Measurements from ENCODE around the gene HERC2.
"Not testable (repeated sequence)": the region's sequence is repeated elsewhere in the genome, so short reads cannot be mapped to it uniquely, and the experiment has no call there.

Gene HERC2, protein sequence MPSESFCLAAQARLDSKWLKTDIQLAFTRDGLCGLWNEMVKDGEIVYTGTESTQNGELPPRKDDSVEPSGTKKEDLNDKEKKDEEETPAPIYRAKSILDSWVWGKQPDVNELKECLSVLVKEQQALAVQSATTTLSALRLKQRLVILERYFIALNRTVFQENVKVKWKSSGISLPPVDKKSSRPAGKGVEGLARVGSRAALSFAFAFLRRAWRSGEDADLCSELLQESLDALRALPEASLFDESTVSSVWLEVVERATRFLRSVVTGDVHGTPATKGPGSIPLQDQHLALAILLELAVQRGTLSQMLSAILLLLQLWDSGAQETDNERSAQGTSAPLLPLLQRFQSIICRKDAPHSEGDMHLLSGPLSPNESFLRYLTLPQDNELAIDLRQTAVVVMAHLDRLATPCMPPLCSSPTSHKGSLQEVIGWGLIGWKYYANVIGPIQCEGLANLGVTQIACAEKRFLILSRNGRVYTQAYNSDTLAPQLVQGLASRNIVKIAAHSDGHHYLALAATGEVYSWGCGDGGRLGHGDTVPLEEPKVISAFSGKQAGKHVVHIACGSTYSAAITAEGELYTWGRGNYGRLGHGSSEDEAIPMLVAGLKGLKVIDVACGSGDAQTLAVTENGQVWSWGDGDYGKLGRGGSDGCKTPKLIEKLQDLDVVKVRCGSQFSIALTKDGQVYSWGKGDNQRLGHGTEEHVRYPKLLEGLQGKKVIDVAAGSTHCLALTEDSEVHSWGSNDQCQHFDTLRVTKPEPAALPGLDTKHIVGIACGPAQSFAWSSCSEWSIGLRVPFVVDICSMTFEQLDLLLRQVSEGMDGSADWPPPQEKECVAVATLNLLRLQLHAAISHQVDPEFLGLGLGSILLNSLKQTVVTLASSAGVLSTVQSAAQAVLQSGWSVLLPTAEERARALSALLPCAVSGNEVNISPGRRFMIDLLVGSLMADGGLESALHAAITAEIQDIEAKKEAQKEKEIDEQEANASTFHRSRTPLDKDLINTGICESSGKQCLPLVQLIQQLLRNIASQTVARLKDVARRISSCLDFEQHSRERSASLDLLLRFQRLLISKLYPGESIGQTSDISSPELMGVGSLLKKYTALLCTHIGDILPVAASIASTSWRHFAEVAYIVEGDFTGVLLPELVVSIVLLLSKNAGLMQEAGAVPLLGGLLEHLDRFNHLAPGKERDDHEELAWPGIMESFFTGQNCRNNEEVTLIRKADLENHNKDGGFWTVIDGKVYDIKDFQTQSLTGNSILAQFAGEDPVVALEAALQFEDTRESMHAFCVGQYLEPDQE (N-terminal part only)

DNA sequence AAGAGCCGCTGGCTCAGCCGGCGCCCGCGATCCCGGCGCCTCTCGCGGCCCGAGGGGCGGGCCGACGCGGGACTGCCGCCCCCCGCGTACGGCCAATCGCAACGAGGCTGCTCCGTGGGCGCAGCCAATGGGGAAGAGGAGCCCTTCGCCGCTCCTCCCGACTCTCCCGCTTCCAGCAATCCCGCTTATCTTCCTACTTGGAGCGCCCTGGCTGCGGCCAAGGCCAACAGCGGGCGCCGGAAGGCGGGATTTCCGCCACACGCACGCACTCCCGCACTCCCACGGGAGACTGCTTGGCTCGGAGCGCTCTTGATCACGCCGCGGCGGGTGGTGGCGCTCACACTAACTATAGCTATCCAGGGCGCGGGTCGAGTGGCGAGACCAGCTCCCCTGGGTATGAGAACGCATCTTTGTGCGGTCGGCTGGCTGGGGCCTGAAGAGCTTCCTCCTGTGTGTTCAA lies at the start of gene HERC2:
Gene HERC2, minus strand, starts transcription at position 51 of the 460 bp plus-strand sequence. CDS start 746 bp downstream, outside the sequence.
- not testable (repeated sequence) for DNase-seq

DNA sequence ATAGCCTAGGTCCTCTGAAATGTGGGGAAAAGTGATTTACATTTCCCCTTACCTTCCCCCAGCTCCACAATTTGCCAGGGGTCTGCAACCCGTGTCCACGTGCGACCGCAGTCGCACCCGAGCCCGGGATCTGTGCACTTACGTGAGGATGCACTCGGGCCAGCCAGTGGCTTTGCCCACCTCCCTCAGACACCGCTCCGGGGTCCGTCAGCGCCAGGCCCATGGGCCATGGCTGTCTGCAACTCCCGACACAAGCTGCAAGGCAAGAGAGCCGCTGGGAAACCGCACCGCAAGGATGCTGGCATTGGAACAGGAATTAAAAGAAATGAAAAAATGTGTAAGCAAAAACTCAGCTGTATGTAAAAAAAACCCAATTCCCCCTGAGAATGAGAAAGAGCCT lies 43.5 kb upstream of the HERC2 start:
- not testable (repeated sequence) for DNase-seq

- DNase-seq, result not testable (repeated sequence)
Observed at GRCh38 chr15:28357984-28358383, 36.0 kb upstream of the HERC2 start, which contains the start of gene GOLGA6L24. GOLGA6L24 (minus strand) TSS chr15:28358084; CDS start chr15:28358023, 61 bp downstream.

DNA sequence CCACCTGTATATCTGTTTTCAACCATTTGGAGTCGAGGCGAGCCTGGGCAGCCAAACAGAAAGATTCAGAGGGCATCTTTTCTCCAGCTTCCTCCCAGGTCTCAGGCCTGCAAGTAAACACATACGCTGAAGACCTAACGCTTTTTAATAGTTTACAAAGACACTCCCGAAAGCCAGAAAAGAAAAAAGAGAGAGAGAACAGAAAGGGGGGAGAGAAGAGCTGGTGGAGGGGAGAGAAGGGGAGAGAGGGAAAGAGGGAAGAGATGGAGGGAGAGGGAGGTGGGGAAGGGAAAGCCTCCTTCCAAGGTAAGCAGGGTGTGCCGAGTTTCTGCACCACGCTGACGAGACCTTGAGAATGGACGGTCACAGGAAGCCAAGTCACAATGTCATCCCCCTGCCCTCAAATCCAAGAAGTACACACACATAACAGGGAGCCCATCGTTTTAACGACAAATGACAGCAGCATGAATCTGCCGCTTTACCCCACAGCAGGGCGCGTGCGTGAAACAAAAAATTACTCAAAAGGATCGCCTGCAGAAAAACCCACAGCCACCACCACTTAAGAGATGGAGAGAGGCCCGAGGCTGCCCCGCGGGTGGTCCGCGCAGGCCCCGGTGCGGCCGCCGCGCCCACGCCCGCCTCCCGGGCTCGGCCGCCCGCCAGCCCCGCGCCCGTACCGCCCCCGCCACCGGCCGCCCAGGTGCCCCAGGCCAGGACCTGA lies 461 bp downstream of the HERC2 start:
- not testable (repeated sequence) for DNase-seq

DNA sequence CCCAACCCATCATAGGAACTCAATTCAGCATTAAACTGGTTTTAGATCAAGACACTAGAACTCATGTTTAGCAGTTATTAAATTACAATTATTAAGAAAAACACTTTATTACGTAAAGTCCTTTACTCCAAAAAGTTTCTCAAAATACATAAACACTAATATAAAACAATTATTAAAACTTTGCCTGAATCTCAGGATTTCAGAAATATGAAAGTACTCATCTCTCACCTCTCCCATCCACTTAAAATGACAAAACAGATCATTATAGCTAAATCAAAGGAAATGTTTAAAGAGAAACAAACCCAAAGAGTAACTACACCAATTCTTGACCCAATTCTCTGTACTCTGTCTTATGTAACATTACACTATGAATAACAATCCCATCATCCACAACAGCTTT lies 2.3 kb downstream of the HERC2 start:
- DNase-seq, result not testable (repeated sequence)

- not testable (repeated sequence) for DNase-seq
Observed at GRCh38 chr15:28318828-28319227, 3.2 kb downstream of the HERC2 start.

GRCh38 chr15:28318122-28318521 lies 3.9 kb downstream of the HERC2 start:
- DNase-seq, result not testable (repeated sequence)

DNA sequence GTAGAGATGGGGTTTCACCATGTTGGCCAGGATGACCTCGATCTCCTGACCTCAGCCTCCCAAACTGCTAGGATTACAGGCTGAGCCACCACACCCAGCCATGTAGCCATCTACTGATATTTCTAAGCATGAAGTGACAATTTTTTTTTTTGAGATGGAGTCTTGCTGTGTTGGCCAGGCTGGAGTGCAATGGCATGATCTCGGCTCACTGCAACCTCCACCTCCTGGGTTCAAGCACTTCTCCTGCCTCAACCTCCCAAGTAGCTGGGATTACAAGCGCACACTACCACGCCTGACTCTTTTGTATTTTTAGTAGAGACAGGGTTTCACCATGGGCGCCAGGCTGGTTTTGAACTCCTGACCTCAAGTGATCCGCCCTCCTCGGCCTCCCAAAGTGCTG lies 5.0 kb downstream of the HERC2 start:
- DNase-seq, result not testable (repeated sequence)

GRCh38 chr15:28310454-28310853 lies 11.5 kb downstream of the HERC2 start:
- DNase-seq, result not testable (repeated sequence)

DNA sequence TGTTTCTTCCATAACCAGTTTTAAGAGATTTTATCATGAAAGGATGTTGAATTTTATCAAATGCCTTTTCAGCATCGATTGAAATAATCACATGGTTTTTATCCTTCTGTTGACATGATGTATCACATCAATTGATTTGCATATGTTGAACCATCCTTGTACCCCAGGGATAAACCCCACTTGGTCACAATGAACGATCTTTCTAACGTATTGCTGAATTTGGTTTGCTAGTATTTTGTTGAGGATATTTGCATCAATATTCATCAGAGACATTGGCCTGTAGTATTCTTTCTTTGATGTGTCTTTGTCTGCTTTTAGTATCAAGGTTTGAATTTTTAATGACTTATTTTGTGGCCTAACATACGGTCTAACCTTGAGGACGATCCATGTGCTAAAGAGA lies 13.3 kb downstream of the HERC2 start:
- DNase-seq, result not testable (repeated sequence)

DNA sequence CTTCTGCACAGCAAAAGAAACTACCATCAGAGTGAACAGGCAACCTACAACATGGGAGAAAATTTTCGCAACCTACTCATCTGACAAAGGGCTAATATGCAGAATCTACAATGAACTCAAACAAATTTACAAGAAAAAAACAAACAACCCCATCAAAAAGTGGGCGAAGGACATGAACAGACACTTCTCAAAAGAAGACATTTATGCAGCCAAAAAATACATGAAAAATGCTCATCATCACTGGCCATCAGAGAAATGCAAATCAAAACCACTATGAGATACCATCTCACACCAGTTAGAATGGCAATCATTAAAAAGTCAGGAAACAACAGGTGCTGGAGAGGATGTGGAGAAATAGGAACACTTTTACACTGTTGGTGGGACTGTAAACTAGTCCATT lies 16.3 kb downstream of the HERC2 start:
- DNase-seq, result not testable (repeated sequence)

DNA sequence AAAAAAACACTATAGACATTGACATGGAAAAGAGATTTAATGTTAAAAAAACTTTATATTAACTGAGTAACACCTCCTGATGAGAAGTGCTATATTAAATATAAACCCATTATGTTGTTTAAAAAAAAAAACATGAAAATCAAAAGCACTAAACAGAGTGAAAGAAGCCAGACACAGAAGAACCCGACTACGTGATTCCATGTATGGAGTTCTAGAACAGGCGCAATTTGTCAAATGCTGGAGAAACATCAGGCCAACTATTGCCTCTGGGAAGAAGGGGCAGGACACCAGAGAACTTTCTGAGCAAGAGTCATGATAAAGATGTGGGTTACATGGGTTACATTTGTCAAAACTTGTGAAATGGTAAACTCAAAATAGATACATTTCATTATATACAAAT lies 24.5 kb downstream of the HERC2 start:
- not testable (repeated sequence) for DNase-seq

GRCh38 chr15:28296814-28297213 lies 25.2 kb downstream of the HERC2 start:
- DNase-seq, result not testable (repeated sequence)

DNA sequence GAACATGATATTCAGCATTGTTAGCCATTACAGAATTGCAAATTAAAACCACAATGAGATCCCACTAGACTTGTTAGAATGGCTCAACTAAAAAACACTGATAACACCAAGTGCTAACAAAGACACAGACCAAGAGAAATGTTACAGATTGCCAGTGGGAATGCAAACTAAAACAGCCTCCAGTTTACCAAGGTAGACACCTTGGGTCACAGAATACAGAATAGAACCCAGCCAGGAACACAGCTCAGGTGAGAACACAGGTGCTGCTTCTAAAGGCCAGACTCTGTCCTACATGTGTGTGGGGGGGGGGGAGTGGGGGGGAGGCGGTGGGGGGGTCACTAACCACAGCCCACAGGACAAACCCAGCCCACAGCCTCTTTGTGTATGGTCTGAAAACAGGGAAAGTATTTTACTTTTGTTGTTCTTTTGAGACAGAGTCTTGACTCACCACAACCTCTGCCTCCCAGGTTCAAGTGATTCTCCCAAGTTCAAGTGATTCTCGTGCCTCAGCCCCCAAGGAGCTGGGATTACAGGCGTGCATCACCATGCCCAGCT lies 26.9 kb downstream of the HERC2 start:
- DNase-seq, result not testable (repeated sequence)

DNA sequence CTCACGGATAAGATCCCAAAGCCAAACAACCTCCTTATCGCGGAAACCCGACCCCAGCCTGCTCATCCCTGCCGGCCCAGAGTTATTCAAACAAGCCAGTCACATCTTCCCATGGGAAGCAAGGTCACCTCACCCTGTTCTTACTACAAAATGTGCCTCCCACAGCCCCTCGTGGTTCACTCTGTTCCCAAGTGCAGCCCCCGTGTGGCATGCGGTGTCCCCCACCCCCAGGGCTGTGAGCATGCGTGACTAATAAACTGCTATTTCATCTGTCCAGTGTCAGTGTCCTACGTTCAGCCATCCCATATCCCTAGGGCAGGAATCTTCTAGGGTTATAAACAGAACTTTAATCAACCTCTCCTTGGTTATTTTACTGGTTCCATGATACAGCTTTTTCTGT lies 27.4 kb downstream of the HERC2 start:
- not testable (repeated sequence) for DNase-seq

DNA sequence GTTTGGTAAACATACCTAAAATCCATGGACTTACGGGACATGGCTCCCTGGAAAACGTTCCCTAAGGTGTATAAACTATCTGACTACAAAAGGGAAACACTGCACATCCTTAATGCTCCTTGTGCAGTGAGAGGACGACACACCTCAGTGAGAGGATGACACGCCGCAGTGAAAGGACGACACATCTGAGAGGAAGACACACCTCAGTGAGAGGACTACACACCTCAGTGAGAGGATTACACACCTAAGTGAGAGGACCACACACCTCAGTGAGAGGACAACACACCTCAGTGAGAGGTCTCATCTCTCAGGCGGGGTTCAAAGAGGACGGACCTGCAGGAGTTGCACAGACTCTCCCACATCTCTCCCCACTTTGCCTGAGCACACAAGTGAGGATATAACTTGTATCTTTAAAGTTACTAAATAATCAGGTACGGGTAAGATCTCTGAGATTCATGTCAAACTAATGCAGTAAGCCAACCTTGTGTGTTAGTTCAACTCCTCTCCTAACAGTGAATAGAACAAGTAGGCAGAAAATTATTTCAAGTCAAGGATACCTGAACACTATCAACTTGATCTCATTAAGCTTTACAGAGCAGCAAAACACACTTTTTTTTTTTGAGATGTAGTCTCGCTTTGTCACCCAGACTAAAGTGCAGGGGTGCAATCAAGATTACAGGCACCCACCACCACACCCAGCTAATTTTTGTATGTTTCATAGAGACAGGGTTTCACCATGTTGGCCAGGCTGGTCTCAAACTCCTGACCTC lies 32.1 kb downstream of the HERC2 start:
- no peak for DNase-seq

- not testable (repeated sequence) for DNase-seq
Observed at GRCh38 chr15:28288830-28289693, 32.9 kb downstream of the HERC2 start.

GRCh38 chr15:28286659-28287058 lies 35.3 kb downstream of the HERC2 start:
- DNase-seq, result not testable (repeated sequence)

- DNase-seq, result no peak
Observed at GRCh38 chr15:28286031-28286430, 35.9 kb downstream of the HERC2 start.

GRCh38 chr15:28281876-28282275 lies 40.1 kb downstream of the HERC2 start:
- DNase-seq, result no peak
